SK-N-SH (cell line): ENCODE data around the gene CD2.

Experiments used
- RAD21 ChIP-seq: IDR thresholded peaks from 2 replicates; pipeline ENCODE4 v1.6.1; 2012; ENCODE audit warnings: mild to moderate bottlenecking, low read length
- TF ChIP-seq, protein P1 (sequence below): fragments of 200-600 bp; sonication (generic); IDR thresholded peaks from 2 replicates; pipeline ENCODE4 v1.6.1; 2017; ENCODE audit warnings: antibody characterized with exemption, mild to moderate bottlenecking, moderate library complexity
- TF ChIP-seq, protein P2 (sequence below): fragments of 150-350 bp; IDR thresholded peaks from 2 replicates; pipeline ENCODE4 v1.6.1; 2017; ENCODE audit warnings: antibody characterized with exemption, low read length, low read depth, borderline replicate concordance
- TF ChIP-seq, protein P3 (sequence below): IDR thresholded peaks from 2 replicates; pipeline ENCODE4; 2012

DNA sequence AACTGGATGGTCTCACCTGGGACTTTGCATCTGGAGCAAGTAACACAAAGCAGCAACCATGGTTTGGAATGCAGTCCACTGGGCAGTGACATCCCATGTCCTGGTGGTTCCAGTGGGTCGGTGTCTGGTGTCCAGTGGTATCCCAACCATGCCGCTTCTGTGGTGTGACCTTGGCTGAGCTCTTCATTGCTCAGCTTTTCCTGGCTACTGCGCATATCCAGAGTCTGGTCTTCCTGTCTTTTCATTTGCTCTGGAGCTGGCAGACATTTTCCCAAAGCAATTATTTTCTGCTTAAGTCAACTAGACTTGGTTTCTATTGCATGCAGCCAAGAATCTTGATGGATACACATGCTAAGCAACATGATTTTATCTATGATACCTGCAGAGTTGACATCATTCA is 28.4 kb upstream of the CD2 start:
- TF ChIP-seq, protein P1, sequence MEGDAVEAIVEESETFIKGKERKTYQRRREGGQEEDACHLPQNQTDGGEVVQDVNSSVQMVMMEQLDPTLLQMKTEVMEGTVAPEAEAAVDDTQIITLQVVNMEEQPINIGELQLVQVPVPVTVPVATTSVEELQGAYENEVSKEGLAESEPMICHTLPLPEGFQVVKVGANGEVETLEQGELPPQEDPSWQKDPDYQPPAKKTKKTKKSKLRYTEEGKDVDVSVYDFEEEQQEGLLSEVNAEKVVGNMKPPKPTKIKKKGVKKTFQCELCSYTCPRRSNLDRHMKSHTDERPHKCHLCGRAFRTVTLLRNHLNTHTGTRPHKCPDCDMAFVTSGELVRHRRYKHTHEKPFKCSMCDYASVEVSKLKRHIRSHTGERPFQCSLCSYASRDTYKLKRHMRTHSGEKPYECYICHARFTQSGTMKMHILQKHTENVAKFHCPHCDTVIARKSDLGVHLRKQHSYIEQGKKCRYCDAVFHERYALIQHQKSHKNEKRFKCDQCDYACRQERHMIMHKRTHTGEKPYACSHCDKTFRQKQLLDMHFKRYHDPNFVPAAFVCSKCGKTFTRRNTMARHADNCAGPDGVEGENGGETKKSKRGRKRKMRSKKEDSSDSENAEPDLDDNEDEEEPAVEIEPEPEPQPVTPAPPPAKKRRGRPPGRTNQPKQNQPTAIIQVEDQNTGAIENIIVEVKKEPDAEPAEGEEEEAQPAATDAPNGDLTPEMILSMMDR, result no peak
- TF ChIP-seq, protein P2, sequence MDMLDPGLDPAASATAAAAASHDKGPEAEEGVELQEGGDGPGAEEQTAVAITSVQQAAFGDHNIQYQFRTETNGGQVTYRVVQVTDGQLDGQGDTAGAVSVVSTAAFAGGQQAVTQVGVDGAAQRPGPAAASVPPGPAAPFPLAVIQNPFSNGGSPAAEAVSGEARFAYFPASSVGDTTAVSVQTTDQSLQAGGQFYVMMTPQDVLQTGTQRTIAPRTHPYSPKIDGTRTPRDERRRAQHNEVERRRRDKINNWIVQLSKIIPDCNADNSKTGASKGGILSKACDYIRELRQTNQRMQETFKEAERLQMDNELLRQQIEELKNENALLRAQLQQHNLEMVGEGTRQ, result no peak
- TF ChIP-seq, protein P3, sequence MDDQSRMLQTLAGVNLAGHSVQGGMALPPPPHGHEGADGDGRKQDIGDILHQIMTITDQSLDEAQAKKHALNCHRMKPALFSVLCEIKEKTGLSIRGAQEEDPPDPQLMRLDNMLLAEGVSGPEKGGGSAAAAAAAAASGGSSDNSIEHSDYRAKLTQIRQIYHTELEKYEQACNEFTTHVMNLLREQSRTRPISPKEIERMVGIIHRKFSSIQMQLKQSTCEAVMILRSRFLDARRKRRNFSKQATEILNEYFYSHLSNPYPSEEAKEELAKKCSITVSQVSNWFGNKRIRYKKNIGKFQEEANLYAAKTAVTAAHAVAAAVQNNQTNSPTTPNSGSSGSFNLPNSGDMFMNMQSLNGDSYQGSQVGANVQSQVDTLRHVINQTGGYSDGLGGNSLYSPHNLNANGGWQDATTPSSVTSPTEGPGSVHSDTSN, result no peak
- no peak for TF ChIP-seq RAD21
